ENCODE measurements around the gene SPSB4. TPM values are rescaled to one million over a fixed set of nuclear protein-coding genes. Genes with fewer than 3 reads are reported as not detected.
A peak's percentile ranks its signal among the peaks of the same experiment; 100 is the strongest.

The SPSB4 gene
- total and polyA plus RNA-seq, 2 of the 8 experiments (the other 6 are each of a cell fraction or from before 2014, with no cell fraction given): 15.1 to 17.2 TPM

DNA sequence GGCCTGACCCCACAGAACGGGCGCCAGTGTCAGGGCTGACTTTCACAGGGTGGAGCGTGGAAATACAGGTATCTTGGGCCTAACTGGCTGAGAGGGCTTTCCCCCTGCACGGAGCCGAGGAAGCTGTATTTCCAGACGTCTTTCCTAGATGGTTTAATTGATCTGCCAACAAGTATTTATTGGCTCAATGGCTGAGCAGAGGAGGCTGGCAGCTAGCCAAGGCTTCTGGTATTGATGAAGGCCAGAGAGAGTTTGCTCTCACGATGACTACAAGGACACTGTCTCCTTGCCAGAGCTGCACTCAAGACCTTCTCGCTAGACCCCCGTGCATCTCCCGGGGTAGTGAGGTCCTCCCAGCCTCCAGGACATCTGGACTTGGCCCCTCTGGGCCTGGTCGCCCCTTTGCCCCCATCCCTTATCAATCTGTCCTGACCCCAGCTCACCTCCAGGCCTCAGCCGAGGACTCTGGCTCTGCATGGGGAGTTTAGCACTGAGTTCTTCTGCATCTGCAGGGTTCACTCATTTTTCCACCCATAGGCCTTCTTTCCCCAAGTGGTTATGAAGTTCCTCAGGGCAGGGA is 20.6 kb downstream of the SPSB4 start:
- CTCF ChIA-PET (ENCODE audit: partially characterized antibody): interaction anchor here (1.1 to 29.1 kb wide), 9 partner anchors 11 to 120 kb away, joined by 3 to 333 read pairs (median 7); partner anchors contain the start of gene SPSB4
- no peak overlapping the region for H3K14ac ChIP-seq (ENCODE audit: insufficient read length)
- TF ChIP-seq RBBP5 (IDR thresholded peaks at IDR 0.05; ENCODE audit: borderline replicate concordance, low read depth, low read length) (no peak), SIN3A (conservative IDR thresholded peaks at IDR 0.05 in 1 of 2, IDR thresholded peaks at IDR 0.05 in 1 of 2; ENCODE audit: low read depth in 1 of 2, low read length in 2 of 2) (no peak)
- H3K9ac ChIP-seq (replicated peaks in 1 of 4; ENCODE audit: extremely low read depth in 1 of 4, low read depth in 3 of 4, low read length in 3 of 4): no peak overlapping the region
- peak overlapping the region; percentile 75 for H2BK12ac ChIP-seq (ENCODE audit: low read depth, low read length)
- POLR2A ChIA-PET (ENCODE audit: partially characterized antibody): interaction anchor here (1.1 to 2.4 kb wide), 6 partner anchors 10 to 34 kb away, joined by 3 to 22 read pairs (median 4); partner anchors contain the start of gene SPSB4
- peak overlapping the region; percentile 89 for H3K18ac ChIP-seq (ENCODE audit: extremely low read depth, low read length)
- H4K20me1 ChIP-seq (replicated peaks in 1 of 2; ENCODE audit: control insufficient read depth in 1 of 2, insufficient read depth in 2 of 2, low read length in 2 of 2): peaks cover 0 to 2% of the 10 kb centered on the region in 2 experiments
- peak overlapping the region in 3 of 4 experiments; percentile 0 to 6 (median 2); a peak in 2 of 8 replicates for H3K4me3 ChIP-seq (ENCODE audit: extremely low read depth in 1 of 4, insufficient read depth in 2 of 4, low read depth in 3 of 4, low read length in 4 of 4)
- peak overlapping the region; percentile 16 to 67; a peak in 3 of 4 replicates for H3K4me2 ChIP-seq (ENCODE audit: insufficient read depth in 1 of 2, low read depth in 2 of 2, low read length in 2 of 2)
- H3K27ac ChIP-seq (ENCODE audit: low read depth, low read length): no peak overlapping the region
- H3K27me3 ChIP-seq (replicated peaks in 1 of 4; ENCODE audit: control insufficient read depth in 3 of 4, extremely low read depth in 1 of 4, insufficient read depth in 3 of 4, low read length in 3 of 4): peaks cover 0 to 18% (median 8%) of the 10 kb centered on the region in 4 experiments; a peak in 4 of 7 replicates
- H2AFZ ChIP-seq (ENCODE audit: low read length): no peak overlapping the region
- H3K23me2 ChIP-seq (ENCODE audit: low read depth, low read length): no peaks in the 10 kb centered on the region
- no peaks in the 10 kb centered on the region for H3K9me3 ChIP-seq (ENCODE audit: insufficient read depth in 2 of 2, low read depth in 1 of 2, low read length in 1 of 2)
- peak overlapping the region; percentile 45 for H4K91ac ChIP-seq (replicated peaks; ENCODE audit: insufficient read length, low read length)
- no peak overlapping the region for H3K23ac ChIP-seq (ENCODE audit: insufficient read length)
- peak overlapping the region; percentile 37 for H4K5ac ChIP-seq (ENCODE audit: insufficient read length, low read depth, low read length)
- H3K4ac ChIP-seq (replicated peaks; ENCODE audit: insufficient read length, low read depth, low read length): peak overlapping the region; percentile 61
- H2BK15ac ChIP-seq (ENCODE audit: low read length): peak overlapping the region; percentile 41
- H3K79me2 ChIP-seq (ENCODE audit: control insufficient read depth in 1 of 2, insufficient read depth in 2 of 2, low read length in 2 of 2): 0 out of 4 replicates have a peak, but pooled peaks cover 0 to 2% of the 10 kb centered on the region in 2 experiments
- H2BK20ac ChIP-seq (ENCODE audit: low read length): peak overlapping the region; percentile 97
- peak overlapping the region; percentile 76; the same call in 1 of the 2 replicates for H2BK5ac ChIP-seq (ENCODE audit: low read depth, low read length)
- FAIRE-seq: no peak
- peaks cover 0 to 2% (median 0%) of the 10 kb centered on the region in 4 experiments; a peak in 1 of 8 replicates for H3K36me3 ChIP-seq (ENCODE audit: control insufficient read depth in 2 of 4, insufficient read depth in 4 of 4, low read length in 3 of 4)
- H2BK120ac ChIP-seq (replicated peaks; ENCODE audit: low read depth, low read length): peak overlapping the region; percentile 50
- 83% methylated on average over 12 of the region's 12 CpGs; no CpG with 5 or more reads in 1 of the 2 experiments for WGBS, 2 experiments (ENCODE audit: extremely low coverage in 1 of 2, insufficient coverage in 1 of 2, insufficient read length in 1 of 2, insufficient replicate concordance in 2 of 2, low coverage in 1 of 2, low lambda C conversion rate in 2 of 2, missing lambda C conversion rate in 1 of 2)
- no peak overlapping the region for H3K56ac ChIP-seq (replicated peaks; ENCODE audit: insufficient read length, low read depth, low read length)
- 0 out of 2 replicates have a peak, but pooled peaks cover 2% of the 10 kb centered on the region for H3K79me1 ChIP-seq (ENCODE audit: low read depth, low read length)
- H2AK5ac ChIP-seq (ENCODE audit: low read depth, low read length): peak overlapping the region; percentile 95; the same call in 1 of the 2 replicates
- no peak for DNase-seq (ENCODE audit: low read depth in 1 of 2, low spot score in 2 of 2)
- H4K8ac ChIP-seq (ENCODE audit: extremely low read depth, insufficient read depth, low read length): no peak overlapping the region
- H3K4me1 ChIP-seq (replicated peaks in 1 of 4; ENCODE audit: control insufficient read depth in 3 of 4, insufficient read depth in 4 of 4, low read length in 3 of 4): peaks cover 35 to 60% (median 49%) of the 10 kb centered on the region in 4 experiments

All from H1 (cell line).